IMR-90 (cell line): Measurements from ENCODE around the gene HNRNPL.
"Not testable (repeated sequence)": the region's sequence is repeated elsewhere in the genome, so short reads cannot be mapped to it uniquely, and the experiment has no call there.

Experiments used
- BHLHE40 ChIP-seq: fragments of 150-350 bp; IDR thresholded peaks from 2 replicates; pipeline ENCODE4 v1.6.1; 2016; ENCODE audit warnings: mild to moderate bottlenecking, low read depth, low read length
- CEBPB ChIP-seq: IDR thresholded peaks from 2 replicates; pipeline ENCODE4 v1.6.1; 2012; ENCODE audit warnings: low read depth, low read length, improper control_type of control experiment
- CHD1 ChIP-seq: IDR thresholded peaks from 2 replicates; pipeline ENCODE4 v1.6.1; 2012; ENCODE audit warnings: low read depth, low read length, improper control_type of control experiment
- FOS ChIP-seq: fragments of 150-350 bp; IDR thresholded peaks from 2 replicates; pipeline ENCODE4 v1.6.1; 2016; ENCODE audit warnings: low read depth, low read length
- MAFK ChIP-seq: IDR thresholded peaks from 2 replicates; pipeline ENCODE4 v1.6.1; 2012; ENCODE audit warnings: low read depth, low read length, improper control_type of control experiment
- MAZ ChIP-seq: IDR thresholded peaks from 2 replicates; pipeline ENCODE4 v1.6.1; 2012; ENCODE audit warnings: low read depth, mild to moderate bottlenecking, low read length, improper control_type of control experiment, moderate library complexity, borderline replicate concordance
- NFE2L2 ChIP-seq: fragments of 150-350 bp; IDR thresholded peaks from 2 replicates; pipeline ENCODE4 v1.6.1; 2016; ENCODE audit warnings: low read depth, mild to moderate bottlenecking, low read length
- POLR2A ChIP-seq: IDR thresholded peaks from 2 replicates; pipeline ENCODE4 v1.6.1; 2012; ENCODE audit warnings: mild to moderate bottlenecking, low read depth, low read length
- RAD21 ChIP-seq: IDR thresholded peaks from 2 replicates; pipeline ENCODE4 v1.6.1; 2012; ENCODE audit warnings: low read length, improper control_type of control experiment
- RFX5 ChIP-seq: IDR thresholded peaks from 2 replicates; pipeline ENCODE4 v1.8.0; 2012; ENCODE audit warnings: low read depth, mild to moderate bottlenecking, low read length, moderate library complexity
- SMC3 ChIP-seq: fragments of 150-350 bp; IDR thresholded peaks from 2 replicates; pipeline ENCODE4 v1.6.1; 2016; ENCODE audit warnings: low read depth, mild to moderate bottlenecking, antibody characterized with exemption, low read length, moderate library complexity
- TF ChIP-seq, protein P1 (sequence below): conservative IDR thresholded peaks from 2 replicates; pipeline ENCODE4 v1.5.1; 2012; ENCODE audit warnings: mild to moderate bottlenecking, low read depth, low read length, improper control_type of control experiment

DNA sequence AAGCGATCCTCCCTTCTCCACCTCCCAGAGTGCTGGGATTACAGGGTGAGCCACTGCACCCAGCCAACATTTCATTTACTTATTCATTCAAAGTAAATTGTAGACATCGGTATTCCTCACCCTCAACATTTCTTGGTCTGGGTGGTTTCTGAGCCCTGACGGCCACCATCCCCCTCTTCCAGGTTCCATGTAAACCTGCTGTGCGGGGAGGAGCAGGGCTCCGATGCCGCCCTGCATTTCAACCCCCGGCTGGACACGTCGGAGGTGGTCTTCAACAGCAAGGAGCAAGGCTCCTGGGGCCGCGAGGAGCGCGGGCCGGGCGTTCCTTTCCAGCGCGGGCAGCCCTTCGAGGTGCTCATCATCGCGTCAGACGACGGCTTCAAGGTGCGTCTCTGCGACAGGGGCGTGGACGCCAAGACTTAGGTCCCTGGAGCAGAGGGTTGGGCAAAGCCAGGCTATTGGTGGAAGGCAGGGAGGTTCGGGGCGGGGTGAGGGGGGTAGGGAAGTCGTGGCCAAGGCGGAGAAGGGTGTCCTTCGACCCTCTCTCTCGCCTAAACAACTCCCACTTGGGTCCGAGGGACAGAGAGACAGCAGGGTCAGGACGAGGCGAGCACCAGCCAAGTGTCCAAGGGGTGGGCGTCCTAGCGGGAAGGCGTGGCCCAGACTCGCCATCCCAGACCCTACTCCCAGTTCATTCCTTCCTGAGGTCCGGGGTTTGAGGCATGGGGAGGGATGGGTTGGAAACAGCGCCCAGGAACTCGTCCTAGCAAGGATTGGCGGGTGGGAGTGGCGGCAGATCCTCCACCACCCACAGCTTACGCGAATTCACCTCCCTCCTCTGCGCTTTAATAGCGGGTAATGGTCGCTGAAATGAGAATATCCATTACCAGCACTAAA is 59.0 kb downstream of the HNRNPL start:
- TF ChIP-seq, protein P1, sequence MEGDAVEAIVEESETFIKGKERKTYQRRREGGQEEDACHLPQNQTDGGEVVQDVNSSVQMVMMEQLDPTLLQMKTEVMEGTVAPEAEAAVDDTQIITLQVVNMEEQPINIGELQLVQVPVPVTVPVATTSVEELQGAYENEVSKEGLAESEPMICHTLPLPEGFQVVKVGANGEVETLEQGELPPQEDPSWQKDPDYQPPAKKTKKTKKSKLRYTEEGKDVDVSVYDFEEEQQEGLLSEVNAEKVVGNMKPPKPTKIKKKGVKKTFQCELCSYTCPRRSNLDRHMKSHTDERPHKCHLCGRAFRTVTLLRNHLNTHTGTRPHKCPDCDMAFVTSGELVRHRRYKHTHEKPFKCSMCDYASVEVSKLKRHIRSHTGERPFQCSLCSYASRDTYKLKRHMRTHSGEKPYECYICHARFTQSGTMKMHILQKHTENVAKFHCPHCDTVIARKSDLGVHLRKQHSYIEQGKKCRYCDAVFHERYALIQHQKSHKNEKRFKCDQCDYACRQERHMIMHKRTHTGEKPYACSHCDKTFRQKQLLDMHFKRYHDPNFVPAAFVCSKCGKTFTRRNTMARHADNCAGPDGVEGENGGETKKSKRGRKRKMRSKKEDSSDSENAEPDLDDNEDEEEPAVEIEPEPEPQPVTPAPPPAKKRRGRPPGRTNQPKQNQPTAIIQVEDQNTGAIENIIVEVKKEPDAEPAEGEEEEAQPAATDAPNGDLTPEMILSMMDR: not testable (repeated sequence)
- not testable (repeated sequence) for TF ChIP-seq MAZ, POLR2A, CHD1, RFX5, MAFK, SMC3, RAD21, CEBPB, NFE2L2, FOS, BHLHE40
